Adrenal gland (tissue), 5 donors: ENCODE results near the gene GALNT9.

Experiments
- POLR2A ChIP-seq, 2 donors: fragments of 450-650 bp; IDR thresholded peaks; one replicate each; pipeline ENCODE4 v1.6.1; 2017; ENCODE audit warnings: antibody characterized with exemption in 2 of 2, mild to moderate bottlenecking in 2 of 2, moderate library complexity in 1 of 2
- TF ChIP-seq, protein P1 (sequence below), 6 experiments: fragments of 450-650 bp in 4 of 6; fragments of 200-600 bp in 2 of 6; sonication (generic) in 1 of 6; IDR thresholded peaks; 1 replicate in 5 of 6; 2 replicates in 1 of 6; pipeline versions ENCODE4 v1.5.1 to v1.8.0; 2016 to 2021; ENCODE audit warnings: antibody characterized with exemption in 6 of 6, mild to moderate bottlenecking in 2 of 6, moderate library complexity in 1 of 6
- donor health status: DM: no; HTN: no; CAD: no.

DNA sequence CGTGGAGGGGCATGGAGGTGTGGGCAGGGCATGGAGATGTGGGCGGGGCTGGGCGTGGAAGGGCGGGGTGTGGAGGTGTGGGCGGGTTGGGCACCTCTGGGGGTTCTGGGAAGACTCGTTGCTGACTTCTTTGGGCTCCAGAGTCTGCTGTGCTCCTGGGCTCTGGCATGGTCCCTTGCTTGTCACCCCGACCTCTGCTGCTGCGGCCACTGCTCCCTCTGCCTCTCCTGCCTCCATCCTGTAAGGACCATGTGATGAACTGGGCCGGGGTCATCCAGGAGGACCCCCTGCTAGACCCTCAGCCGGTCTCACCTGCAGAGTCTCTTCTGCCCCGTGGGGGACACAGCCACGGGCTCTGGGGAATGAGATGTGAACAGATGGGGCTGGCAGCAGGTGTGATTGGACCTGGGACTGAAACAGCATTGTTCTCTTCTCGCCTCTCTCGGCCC, 169.8 kb downstream of the GALNT9 start:
- TF ChIP-seq, protein P1, sequence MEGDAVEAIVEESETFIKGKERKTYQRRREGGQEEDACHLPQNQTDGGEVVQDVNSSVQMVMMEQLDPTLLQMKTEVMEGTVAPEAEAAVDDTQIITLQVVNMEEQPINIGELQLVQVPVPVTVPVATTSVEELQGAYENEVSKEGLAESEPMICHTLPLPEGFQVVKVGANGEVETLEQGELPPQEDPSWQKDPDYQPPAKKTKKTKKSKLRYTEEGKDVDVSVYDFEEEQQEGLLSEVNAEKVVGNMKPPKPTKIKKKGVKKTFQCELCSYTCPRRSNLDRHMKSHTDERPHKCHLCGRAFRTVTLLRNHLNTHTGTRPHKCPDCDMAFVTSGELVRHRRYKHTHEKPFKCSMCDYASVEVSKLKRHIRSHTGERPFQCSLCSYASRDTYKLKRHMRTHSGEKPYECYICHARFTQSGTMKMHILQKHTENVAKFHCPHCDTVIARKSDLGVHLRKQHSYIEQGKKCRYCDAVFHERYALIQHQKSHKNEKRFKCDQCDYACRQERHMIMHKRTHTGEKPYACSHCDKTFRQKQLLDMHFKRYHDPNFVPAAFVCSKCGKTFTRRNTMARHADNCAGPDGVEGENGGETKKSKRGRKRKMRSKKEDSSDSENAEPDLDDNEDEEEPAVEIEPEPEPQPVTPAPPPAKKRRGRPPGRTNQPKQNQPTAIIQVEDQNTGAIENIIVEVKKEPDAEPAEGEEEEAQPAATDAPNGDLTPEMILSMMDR (IDR thresholded peaks at IDR 0.05): no peak
- TF ChIP-seq POLR2A (IDR thresholded peaks at IDR 0.05): no peak
